ENCODE results near the gene JAK1.
"Not testable (repeated sequence)": the region's sequence is repeated elsewhere in the genome, so short reads cannot be mapped to it uniquely, and the experiment has no call there.

GRCh38 chr1:64820572-64820971 is 145.8 kb downstream of the JAK1 start:
- not testable (repeated sequence) for TF ChIP-seq POLR2AphosphoS5, CTCF (IDR thresholded peaks at IDR 0.05)

Data from sigmoid colon (tissue), 4 donors.